ENCODE measurements around the gene EMILIN3.

EMILIN3 gene

GRCh38 chr20:41377275-41377674, 10.7 kb upstream of the EMILIN3 start:
- no peak for TF ChIP-seq CTCF (IDR thresholded peaks at IDR 0.05)
- no peaks in the 10 kb centered on the region for H3K27me3 ChIP-seq (ENCODE audit: control insufficient read depth, insufficient read depth, low read length)
- no peaks in the 10 kb centered on the region for H3K79me2 ChIP-seq
- no peak overlapping the region for H2AFZ ChIP-seq
- H3K36me3 ChIP-seq (ENCODE audit: control insufficient read depth, insufficient read depth, low read length), result no peaks in the 10 kb centered on the region
- H3K4me2 ChIP-seq (ENCODE audit: low read length), result no peak overlapping the region
- H3K9ac ChIP-seq, result no peak overlapping the region
- H3K27ac ChIP-seq, result no peak overlapping the region
- no peak overlapping the region for H3K4me3 ChIP-seq (ENCODE audit: low read depth, low read length)
- H3K9me3 ChIP-seq (ENCODE audit: control insufficient read depth, low read length), result no peaks in the 10 kb centered on the region
- H3K4me1 ChIP-seq, result no peaks in the 10 kb centered on the region

DNA sequence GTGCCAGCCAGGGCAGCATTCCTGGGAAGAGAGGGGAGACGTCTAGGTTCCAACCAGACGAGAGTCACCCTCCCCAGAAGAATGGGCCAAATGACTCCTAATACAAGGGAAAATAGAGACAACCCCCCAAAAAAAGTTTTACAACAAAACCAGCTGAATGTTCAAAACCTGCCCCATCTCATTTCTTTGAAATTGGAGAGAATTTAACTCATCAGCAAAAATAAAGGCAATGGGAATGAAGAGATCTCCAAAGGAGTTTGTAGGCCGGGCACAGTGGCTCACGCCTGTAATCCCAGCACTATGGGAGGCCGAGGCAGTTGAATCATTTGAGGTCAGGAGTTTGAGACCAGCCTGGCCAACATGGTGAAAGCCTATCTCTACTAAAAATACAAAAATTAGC, 9.7 kb upstream of the EMILIN3 start:
- Histone ChIP-seq H3K79me2 (no peaks in the 10 kb centered on the region), H3K4me1 (no peaks in the 10 kb centered on the region), H3K4me2 (ENCODE audit: low read length) (no peak overlapping the region), H3K4me3 (ENCODE audit: low read depth, low read length) (no peak overlapping the region), H3K27me3 (ENCODE audit: control insufficient read depth, insufficient read depth, low read length) (peaks cover under 1% of the 10 kb centered on the region), H2AFZ (no peak overlapping the region), H3K9me3 (ENCODE audit: control insufficient read depth, low read length) (no peaks in the 10 kb centered on the region), H3K36me3 (ENCODE audit: control insufficient read depth, insufficient read depth, low read length) (no peaks in the 10 kb centered on the region), H3K27ac (no peak overlapping the region), H3K9ac (no peak overlapping the region)
- no peak for TF ChIP-seq CTCF (IDR thresholded peaks at IDR 0.05)

- no peak overlapping the region for H3K9ac ChIP-seq
- TF ChIP-seq CTCF (IDR thresholded peaks at IDR 0.05), result no peak
- no peaks in the 10 kb centered on the region for H3K79me2 ChIP-seq
- H3K4me2 ChIP-seq (ENCODE audit: low read length), result no peak overlapping the region
- no peaks in the 10 kb centered on the region for H3K4me1 ChIP-seq
- peaks cover 2% of the 10 kb centered on the region for H3K27me3 ChIP-seq (ENCODE audit: control insufficient read depth, insufficient read depth, low read length)
- H3K9me3 ChIP-seq (ENCODE audit: control insufficient read depth, low read length), result no peaks in the 10 kb centered on the region
- no peak overlapping the region for H2AFZ ChIP-seq
- H3K27ac ChIP-seq, result no peak overlapping the region
- H3K36me3 ChIP-seq (ENCODE audit: control insufficient read depth, insufficient read depth, low read length), result no peaks in the 10 kb centered on the region
- H3K4me3 ChIP-seq (ENCODE audit: low read depth, low read length), result no peak overlapping the region
These were observed 9.2 kb upstream of the EMILIN3 start for GRCh38 chr20:41375846-41376245.

DNA sequence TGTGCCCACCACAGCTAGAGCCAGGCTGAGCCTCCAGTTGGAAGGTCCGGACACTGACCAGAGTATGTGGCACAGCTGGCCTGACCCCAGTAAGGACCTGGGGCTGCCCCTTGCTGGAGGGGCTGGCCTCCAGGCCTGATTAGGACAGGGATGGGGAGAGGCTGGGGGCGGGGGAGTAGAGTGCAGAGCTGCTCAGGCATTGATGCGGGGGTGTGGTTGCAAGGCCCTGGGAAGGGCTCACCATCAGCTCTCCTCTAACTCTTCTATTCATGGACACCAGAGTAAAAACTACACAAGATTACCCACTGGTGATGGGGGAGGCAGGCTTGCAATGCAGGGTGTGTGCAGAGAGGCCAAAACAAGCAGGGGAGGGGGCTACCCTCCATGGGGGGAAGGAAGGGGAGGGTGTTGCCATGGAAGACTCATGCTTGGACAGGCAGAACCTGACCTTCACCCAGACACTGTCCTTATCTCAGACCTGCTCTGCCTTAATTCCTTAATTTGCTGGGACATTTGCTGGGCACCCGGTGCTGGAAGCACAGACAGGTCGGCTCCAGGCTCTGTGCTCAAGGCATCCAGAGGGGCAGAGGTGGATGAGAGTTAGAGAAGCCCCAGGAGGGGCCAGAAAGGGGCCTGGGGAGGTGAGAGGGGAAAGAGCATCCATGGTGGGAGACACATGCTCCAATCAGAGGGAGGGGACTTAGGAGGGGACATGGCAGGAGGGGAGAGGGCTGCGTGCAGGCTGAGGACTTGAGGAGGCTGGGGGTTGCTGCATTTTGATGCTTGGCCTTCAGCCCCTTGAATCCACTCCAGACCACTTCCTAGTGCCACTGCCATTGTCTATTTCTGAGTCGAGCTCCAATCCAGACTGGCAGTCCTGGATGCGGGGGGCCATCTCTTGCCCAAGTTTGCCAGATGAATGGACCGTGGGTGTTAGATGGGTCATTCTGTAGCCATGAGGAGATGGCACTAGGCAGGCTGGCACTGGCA, 7.6 kb upstream of the EMILIN3 start:
- Histone ChIP-seq H3K9ac (no peak overlapping the region), H3K4me1 (no peaks in the 10 kb centered on the region), H3K79me2 (no peaks in the 10 kb centered on the region), H3K27ac (no peak overlapping the region), H3K4me3 (ENCODE audit: low read depth, low read length) (no peak overlapping the region), H3K9me3 (ENCODE audit: control insufficient read depth, low read length) (no peaks in the 10 kb centered on the region), H3K4me2 (ENCODE audit: low read length) (no peak overlapping the region), H2AFZ (no peak overlapping the region), H3K27me3 (ENCODE audit: control insufficient read depth, insufficient read depth, low read length) (peaks cover 2% of the 10 kb centered on the region), H3K36me3 (ENCODE audit: control insufficient read depth, insufficient read depth, low read length) (no peaks in the 10 kb centered on the region)
- no peak for TF ChIP-seq CTCF (IDR thresholded peaks at IDR 0.05)

All from parathyroid adenoma (tissue), 2 donors.